Retinal pigment epithelial cell (primary cell): ENCODE measurements around the gene SAMHD1.
"Not testable (repeated sequence)": the region's sequence is repeated elsewhere in the genome, so short reads cannot be mapped to it uniquely, and the experiment has no call there.

ENCODE experiments used
- DNase-seq: peaks from one replicate; pipeline ENCODE4 v3.0.0-alpha.2; 2010; ENCODE audit warnings: low read depth
- H3K4me3 ChIP-seq: 2 replicates; pipeline ENCODE4 v1.5.1; 2011; ENCODE audit warnings: mild to moderate bottlenecking, low read length, control low read depth, moderate library complexity
- CTCF ChIP-seq: conservative IDR thresholded peaks from 2 replicates; pipeline ENCODE4 v1.5.1; 2011; ENCODE audit warnings: low read depth, low read length, control low read depth, inconsistent platforms

SAMHD1 gene

GRCh38 chr20:36951198-36951978 lies at the start of gene SAMHD1:
SAMHD1 (minus strand) TSS chr20:36951708; CDS start chr20:36951643, 65 bp downstream.
- DNase-seq: peak; percentile 91
- TF ChIP-seq CTCF: no peak
- peak within 1 kb of the TSS; percentile 92 for H3K4me3 ChIP-seq

GRCh38 chr20:37000171-37000570 lies 48.7 kb upstream of the SAMHD1 start:
- not testable (repeated sequence) for DNase-seq, H3K4me3 ChIP-seq

- no peak for DNase-seq
- no peak overlapping the region for H3K4me3 ChIP-seq
- TF ChIP-seq CTCF: no peak
Observed at GRCh38 chr20:36998652-36999051, 47.1 kb upstream of the SAMHD1 start.

- H3K4me3 ChIP-seq: no peak overlapping the region
- TF ChIP-seq CTCF: no peak
- no peak for DNase-seq
Observed at GRCh38 chr20:36997121-36997520, 45.6 kb upstream of the SAMHD1 start.

GRCh38 chr20:36994221-36994620 lies 42.7 kb upstream of the SAMHD1 start:
- DNase-seq, H3K4me3 ChIP-seq: not testable (repeated sequence)

GRCh38 chr20:36992802-36993334 lies 41.4 kb upstream of the SAMHD1 start:
- H3K4me3 ChIP-seq: no peak overlapping the region
- no peak for DNase-seq
- no peak for TF ChIP-seq CTCF

- H3K4me3 ChIP-seq: no peak overlapping the region
- TF ChIP-seq CTCF: no peak
- no peak for DNase-seq
Observed at GRCh38 chr20:36991703-36992102, 40.2 kb upstream of the SAMHD1 start.

GRCh38 chr20:36989797-36990196 lies 38.3 kb upstream of the SAMHD1 start:
- TF ChIP-seq CTCF: no peak
- DNase-seq: no peak
- no peak overlapping the region for H3K4me3 ChIP-seq
